Mammary epithelial cell (primary cell): ENCODE data around the gene RNASE1.

Source experiments
- EZH2 ChIP-seq: IDR thresholded peaks from 2 replicates; pipeline ENCODE4 v1.6.1; 2012; ENCODE audit warnings: low read length, inconsistent platforms, borderline replicate concordance
- TF ChIP-seq, protein P1 (sequence below), 2 donors: IDR thresholded peaks in 1 of 2; conservative IDR thresholded peaks in 1 of 2; 2 replicates each; pipeline ENCODE4 v1.5.1; 2011 to 2012; ENCODE audit warnings: inconsistent platforms in 2 of 2, low read length in 2 of 2, mild to moderate bottlenecking in 2 of 2, control low read depth in 1 of 2, low read depth in 1 of 2; ENCODE audit not compliant: insufficient read depth in 1 of 2; ENCODE audit errors: extremely low read depth in 1 of 2

DNA sequence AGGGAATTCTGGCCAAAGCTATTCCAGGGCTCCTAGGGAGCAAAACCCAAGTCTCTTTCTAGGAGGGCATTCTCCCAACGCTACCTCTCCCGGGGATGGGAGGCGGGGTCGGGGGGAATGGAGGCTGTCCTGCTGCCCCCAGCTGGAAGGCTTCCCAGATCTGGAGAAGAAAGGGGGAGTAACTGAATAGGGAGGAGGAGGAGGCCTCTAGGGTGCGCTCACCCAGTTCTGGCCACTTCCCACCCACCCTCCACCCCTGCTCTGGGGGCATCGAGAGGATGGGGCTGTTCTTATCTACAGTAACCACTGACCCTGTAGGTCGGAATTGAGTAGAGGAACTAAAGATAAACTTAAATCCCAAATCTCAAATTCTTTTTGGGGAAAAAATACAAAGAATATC, 579 bp upstream of the RNASE1 start:
- TF ChIP-seq, protein P1, sequence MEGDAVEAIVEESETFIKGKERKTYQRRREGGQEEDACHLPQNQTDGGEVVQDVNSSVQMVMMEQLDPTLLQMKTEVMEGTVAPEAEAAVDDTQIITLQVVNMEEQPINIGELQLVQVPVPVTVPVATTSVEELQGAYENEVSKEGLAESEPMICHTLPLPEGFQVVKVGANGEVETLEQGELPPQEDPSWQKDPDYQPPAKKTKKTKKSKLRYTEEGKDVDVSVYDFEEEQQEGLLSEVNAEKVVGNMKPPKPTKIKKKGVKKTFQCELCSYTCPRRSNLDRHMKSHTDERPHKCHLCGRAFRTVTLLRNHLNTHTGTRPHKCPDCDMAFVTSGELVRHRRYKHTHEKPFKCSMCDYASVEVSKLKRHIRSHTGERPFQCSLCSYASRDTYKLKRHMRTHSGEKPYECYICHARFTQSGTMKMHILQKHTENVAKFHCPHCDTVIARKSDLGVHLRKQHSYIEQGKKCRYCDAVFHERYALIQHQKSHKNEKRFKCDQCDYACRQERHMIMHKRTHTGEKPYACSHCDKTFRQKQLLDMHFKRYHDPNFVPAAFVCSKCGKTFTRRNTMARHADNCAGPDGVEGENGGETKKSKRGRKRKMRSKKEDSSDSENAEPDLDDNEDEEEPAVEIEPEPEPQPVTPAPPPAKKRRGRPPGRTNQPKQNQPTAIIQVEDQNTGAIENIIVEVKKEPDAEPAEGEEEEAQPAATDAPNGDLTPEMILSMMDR (conservative IDR thresholded peaks at IDR 0.05 in 1 of 2, IDR thresholded peaks at IDR 0.05 in 1 of 2; ENCODE audit: extremely low read depth in 1 of 2, insufficient read depth in 1 of 2, low read depth in 1 of 2, low read length in 2 of 2) = no peak
- TF ChIP-seq EZH2 = no peak
